H1 (cell line): ENCODE data around the gene BCHE.

Experiments
- CTCF ChIP-seq, 3 experiments: IDR thresholded peaks; 1 replicate in 2 of 3; 2 replicates in 1 of 3; pipeline versions ENCODE4 v1.5.1 to v1.6.1; 2011; ENCODE audit warnings: low read length in 3 of 3, mild to moderate bottlenecking in 3 of 3, inconsistent platforms in 2 of 3, low read depth in 1 of 3, moderate library complexity in 1 of 3; ENCODE audit not compliant: insufficient read depth in 1 of 3; ENCODE audit errors: control extremely low read depth in 1 of 3
- ZNF274 ChIP-seq: IDR thresholded peaks from 2 replicates; pipeline ENCODE4 v1.7.0; 2012; ENCODE audit warnings: low read length, borderline replicate concordance; ENCODE audit errors: extremely low read depth

- TF ChIP-seq CTCF (IDR thresholded peaks at IDR 0.05; ENCODE audit: control extremely low read depth in 1 of 3, insufficient read depth in 1 of 3, low read depth in 1 of 3, low read length in 3 of 3) (no peak), ZNF274 (no peak)
Measured at GRCh38 chr3:165815682-165816081, 21.5 kb downstream of the BCHE start.
